ENCODE results near the gene SEC16A. TPM values are rescaled to one million over a fixed set of nuclear protein-coding genes. Genes with fewer than 3 reads are reported as not detected.

SEC16A gene
- total RNA-seq, 1 donor from 2014 or later, result 94.5 TPM

- no peaks in the 10 kb centered on the region for H3K36me3 Mint-ChIP-seq (ENCODE audit: low read depth, unreplicated experiment)
- H3K27ac Mint-ChIP-seq (ENCODE audit: unreplicated experiment), result no peak overlapping the region
- no peak for DNase-seq (ENCODE audit: low read depth)
- no peak for TF ChIP-seq CTCF (IDR thresholded peaks at IDR 0.05; ENCODE audit: insufficient read depth, low read depth, low read length)
- no peak for TF ChIP-seq EZH2 (IDR thresholded peaks at IDR 0.05; ENCODE audit: insufficient read depth, low read length)
- H3K9me3 Mint-ChIP-seq (ENCODE audit: unreplicated experiment), result no peaks in the 10 kb centered on the region
- no peak overlapping the region for H3K4me2 ChIP-seq (ENCODE audit: low read length)
- H3K4me1 Mint-ChIP-seq (ENCODE audit: low read depth, unreplicated experiment), result no peaks in the 10 kb centered on the region
- H4K20me1 ChIP-seq (ENCODE audit: insufficient read depth, low read length), result peaks cover 12% of the 10 kb centered on the region
- H3K79me2 ChIP-seq (ENCODE audit: insufficient read depth, low read length), result peaks cover 8% of the 10 kb centered on the region
- H3K36me3 ChIP-seq (ENCODE audit: insufficient read depth, low read length), result no peaks in the 10 kb centered on the region
- no peaks in the 10 kb centered on the region for H3K9me3 ChIP-seq (ENCODE audit: insufficient read depth, low read depth, low read length)
- H3K27ac ChIP-seq (ENCODE audit: low read depth, low read length), result no peak overlapping the region
- no peak overlapping the region for H3K9ac ChIP-seq (ENCODE audit: low read length)
- no peak for FAIRE-seq
- no peak overlapping the region for H2AFZ ChIP-seq (ENCODE audit: low read depth, low read length)
- peaks cover 5% of the 10 kb centered on the region for H3K4me1 ChIP-seq (ENCODE audit: insufficient read depth, low read length)
- H3K27me3 Mint-ChIP-seq (ENCODE audit: low read depth, unreplicated experiment), result peaks cover 20% of the 10 kb centered on the region
- H3K27me3 ChIP-seq (ENCODE audit: insufficient read depth, low read length), result no peaks in the 10 kb centered on the region
- H3K4me3 Mint-ChIP-seq (ENCODE audit: unreplicated experiment), result no peak overlapping the region
- H3K4me3 ChIP-seq (ENCODE audit: insufficient read depth, low read depth, low read length), result no peak overlapping the region
Observed at GRCh38 chr9:136486823-136487620, 4.2 kb upstream of the SEC16A start.

DNA sequence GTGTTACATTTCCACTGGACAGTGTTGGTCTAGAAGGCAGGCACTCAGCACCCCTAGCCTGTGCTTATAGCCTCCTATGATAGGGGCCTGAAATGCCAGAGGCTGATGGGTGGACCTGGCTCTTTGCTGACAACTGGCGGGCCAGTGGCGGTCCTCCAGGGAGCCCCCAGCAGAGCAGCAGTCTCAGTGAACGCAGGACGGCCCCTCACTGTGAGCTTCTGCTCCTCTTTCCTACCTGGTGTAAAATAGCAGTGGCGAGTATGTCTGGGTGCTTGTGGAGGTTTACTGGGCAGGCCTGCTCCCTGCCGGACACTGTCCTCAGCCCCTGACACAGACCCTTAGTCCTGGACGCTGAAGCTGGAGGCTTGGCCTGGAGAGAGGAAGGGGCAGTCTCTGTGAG, 3.3 kb upstream of the SEC16A start:
- H3K9me3 ChIP-seq (ENCODE audit: insufficient read depth, low read depth, low read length), result no peaks in the 10 kb centered on the region
- no peaks in the 10 kb centered on the region for H3K36me3 Mint-ChIP-seq (ENCODE audit: low read depth, unreplicated experiment)
- H3K4me2 ChIP-seq (ENCODE audit: low read length), result no peak overlapping the region
- H3K9me3 Mint-ChIP-seq (ENCODE audit: unreplicated experiment), result no peaks in the 10 kb centered on the region
- no peak for FAIRE-seq
- H3K27me3 Mint-ChIP-seq (ENCODE audit: low read depth, unreplicated experiment), result peaks cover 20% of the 10 kb centered on the region
- H3K27ac Mint-ChIP-seq (ENCODE audit: unreplicated experiment), result no peak overlapping the region
- H3K27me3 ChIP-seq (ENCODE audit: insufficient read depth, low read length), result no peaks in the 10 kb centered on the region
- H3K4me3 ChIP-seq (ENCODE audit: insufficient read depth, low read depth, low read length), result no peak overlapping the region
- peaks cover 2% of the 10 kb centered on the region for H3K36me3 ChIP-seq (ENCODE audit: insufficient read depth, low read length)
- no peak overlapping the region for H3K4me3 Mint-ChIP-seq (ENCODE audit: unreplicated experiment)
- no peak for TF ChIP-seq EZH2 (IDR thresholded peaks at IDR 0.05; ENCODE audit: insufficient read depth, low read length)
- no peak for TF ChIP-seq CTCF (IDR thresholded peaks at IDR 0.05; ENCODE audit: insufficient read depth, low read depth, low read length)
- H3K4me1 Mint-ChIP-seq (ENCODE audit: low read depth, unreplicated experiment), result no peaks in the 10 kb centered on the region
- H4K20me1 ChIP-seq (ENCODE audit: insufficient read depth, low read length), result peaks cover 20% of the 10 kb centered on the region
- H3K79me2 ChIP-seq (ENCODE audit: insufficient read depth, low read length), result peaks cover 17% of the 10 kb centered on the region
- peaks cover 12% of the 10 kb centered on the region for H3K4me1 ChIP-seq (ENCODE audit: insufficient read depth, low read length)
- no peak for DNase-seq (ENCODE audit: low read depth)
- no peak overlapping the region for H3K27ac ChIP-seq (ENCODE audit: low read depth, low read length)
- H3K9ac ChIP-seq (ENCODE audit: low read length), result no peak overlapping the region
- no peak overlapping the region for H2AFZ ChIP-seq (ENCODE audit: low read depth, low read length)
